NB4 (cell line): ENCODE measurements around the gene NECAB3.

Experiments used
- CTCF ChIP-seq: IDR thresholded peaks from one replicate; pipeline ENCODE4 v1.5.1; 2012; ENCODE audit warnings: low read depth, low read length
- MYC ChIP-seq: IDR thresholded peaks from 2 replicates; pipeline ENCODE4 v1.6.1; 2011; ENCODE audit warnings: low read depth, low read length
- POLR2A ChIP-seq: IDR thresholded peaks from 2 replicates; pipeline ENCODE4 v1.6.1; 2011; ENCODE audit warnings: mild to moderate bottlenecking; ENCODE audit not compliant: insufficient read length; ENCODE audit errors: extremely low read depth
- TF ChIP-seq, protein P1 (sequence below): IDR thresholded peaks from 2 replicates; pipeline ENCODE4 v1.6.1; 2011; ENCODE audit warnings: low read depth, low read length

DNA sequence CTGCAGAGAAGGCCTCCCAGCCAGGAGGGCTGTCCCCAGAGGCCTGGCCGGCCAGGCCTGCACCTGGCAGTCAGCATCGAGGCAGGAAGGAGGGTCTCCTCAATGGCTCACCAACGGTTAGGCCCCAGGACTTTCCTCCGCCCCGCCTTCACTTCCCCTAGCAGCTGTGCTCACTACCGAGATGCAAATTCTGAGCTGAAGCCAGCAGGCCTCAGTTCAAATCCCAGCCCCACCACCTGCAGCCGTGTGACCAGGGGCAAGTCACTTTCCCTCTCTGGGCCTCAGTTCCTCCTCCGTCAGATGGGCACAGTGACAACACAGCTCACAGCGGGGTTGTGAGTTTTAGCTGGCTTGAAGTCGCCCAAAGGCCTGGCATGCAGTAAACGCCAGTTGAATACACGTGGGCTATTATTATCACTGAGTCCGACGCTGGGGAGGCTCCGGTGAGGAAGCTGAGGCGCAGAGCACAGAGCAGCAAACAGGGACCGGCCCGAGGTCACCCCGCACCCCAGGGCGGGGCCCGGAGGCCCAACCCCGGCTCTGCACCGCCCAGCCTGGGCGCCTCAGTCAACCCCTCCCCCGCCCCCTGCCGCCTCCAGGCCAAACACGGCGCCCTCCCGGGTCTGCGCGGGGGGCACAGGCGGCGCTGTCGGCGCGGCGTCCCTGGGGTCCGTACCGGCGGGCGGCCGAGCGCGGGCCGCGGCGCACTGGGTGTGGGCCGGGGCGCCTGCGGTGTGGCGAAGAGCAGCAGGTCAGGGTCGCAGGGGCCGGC, 11.3 kb upstream of the NECAB3 start:
- no peak for TF ChIP-seq CTCF
- TF ChIP-seq MYC = no peak; the same call in 1 of the 2 replicates
- TF ChIP-seq POLR2A = no peak
- TF ChIP-seq, protein P1, sequence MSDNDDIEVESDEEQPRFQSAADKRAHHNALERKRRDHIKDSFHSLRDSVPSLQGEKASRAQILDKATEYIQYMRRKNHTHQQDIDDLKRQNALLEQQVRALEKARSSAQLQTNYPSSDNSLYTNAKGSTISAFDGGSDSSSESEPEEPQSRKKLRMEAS = no peak
